Activated CD8-positive, alpha-beta memory T cell treated with anti-CD3 and anti-CD28 coated beads, Interleukin-2, amount 50 U/mL, for 48 hours (primary cell): ENCODE results near the gene KIZ.

Source experiments
- DNase-seq: peaks from one replicate; pipeline ENCODE4 v3.0.0-alpha.2; 2020

KIZ gene

GRCh38 chr20:21105429-21106170, 20.3 kb upstream of the KIZ start:
- DNase-seq: peak; percentile 59

- DNase-seq: peak; percentile 50
These were observed 19.5 kb upstream of the KIZ start, which contains the start of gene LINC00237 for GRCh38 chr20:21106171-21107017. Gene LINC00237 (minus strand): TSS chr20:21106358.

DNA sequence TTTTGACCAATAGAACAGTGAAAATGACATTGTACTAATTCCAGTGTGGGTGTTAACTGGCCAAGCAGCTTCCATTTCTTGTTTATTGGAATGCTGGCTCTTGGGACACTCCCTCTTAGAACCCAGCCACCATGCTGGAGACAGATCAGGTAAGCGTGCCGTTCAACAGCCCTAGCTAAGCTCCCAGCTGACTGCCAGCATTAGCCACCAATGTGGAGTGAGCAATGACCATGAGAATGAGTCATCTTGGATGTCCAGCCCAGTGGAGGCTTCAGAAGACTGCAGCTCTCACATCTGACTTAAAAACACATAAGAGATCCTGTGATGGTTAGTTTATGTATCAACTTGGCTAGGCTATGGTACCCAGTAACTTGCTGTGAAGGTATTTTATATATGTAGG, 16.7 kb upstream of the KIZ start:
- DNase-seq: no peak

DNA sequence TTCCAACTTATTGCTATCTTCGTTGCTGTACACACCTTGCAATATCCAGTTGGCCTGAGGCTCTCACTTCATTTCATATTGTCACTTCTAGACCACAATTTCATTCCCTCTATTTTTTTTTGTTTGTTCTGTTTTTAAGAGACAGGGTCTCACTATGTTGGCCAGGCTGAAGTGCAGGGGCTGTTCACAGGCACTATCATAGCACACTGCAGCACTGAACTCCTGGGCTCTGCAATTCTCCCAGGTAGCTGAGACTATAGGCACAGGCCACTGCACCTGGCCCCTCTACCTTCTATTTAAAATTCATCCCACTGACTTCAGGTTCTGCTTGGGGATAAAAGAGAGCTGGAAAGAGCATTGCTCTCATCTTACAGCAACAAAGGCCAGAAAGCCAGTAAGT, 15.1 kb upstream of the KIZ start:
- DNase-seq: no peak

GRCh38 chr20:21111416-21111815, 14.5 kb upstream of the KIZ start:
- DNase-seq: no peak

DNA sequence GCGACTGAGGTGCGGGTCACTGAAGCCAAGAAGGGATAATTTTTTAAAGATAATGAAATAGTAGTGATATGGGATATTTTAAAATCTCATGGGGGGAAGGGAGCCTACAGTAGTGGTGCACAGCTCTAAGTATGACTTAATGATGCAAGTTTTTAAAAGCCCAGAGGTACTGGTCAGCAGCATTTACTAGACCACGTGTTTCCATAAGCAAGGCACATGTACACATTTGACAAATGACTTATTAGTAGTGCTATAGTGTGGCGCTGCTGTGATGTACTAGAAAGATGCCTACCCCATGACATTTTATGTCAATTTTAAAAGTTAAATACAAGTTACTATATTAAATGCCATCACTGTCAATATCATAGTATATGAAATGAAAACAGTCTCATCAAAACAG, 12.2 kb upstream of the KIZ start:
- DNase-seq: no peak

DNA sequence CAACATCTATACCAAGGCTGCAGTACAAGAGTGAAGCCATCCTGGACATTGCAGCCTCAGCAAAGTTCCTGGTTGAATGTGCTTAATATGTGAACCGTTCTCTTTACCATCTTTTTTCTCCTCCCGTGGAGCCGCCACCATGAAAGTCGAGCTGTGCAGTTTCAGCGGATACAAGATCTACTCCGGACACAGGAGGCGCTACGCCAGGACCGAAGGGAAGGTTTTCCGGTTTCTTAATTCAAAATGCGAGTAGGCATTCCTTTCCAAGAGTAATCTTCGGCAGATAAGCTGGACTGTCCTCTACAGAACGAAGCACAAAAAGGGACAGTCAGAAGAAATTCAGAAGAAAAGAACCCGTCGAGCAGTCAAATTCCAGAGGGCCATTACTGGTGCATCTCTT, 11.3 kb upstream of the KIZ start:
- DNase-seq: no peak

DNA sequence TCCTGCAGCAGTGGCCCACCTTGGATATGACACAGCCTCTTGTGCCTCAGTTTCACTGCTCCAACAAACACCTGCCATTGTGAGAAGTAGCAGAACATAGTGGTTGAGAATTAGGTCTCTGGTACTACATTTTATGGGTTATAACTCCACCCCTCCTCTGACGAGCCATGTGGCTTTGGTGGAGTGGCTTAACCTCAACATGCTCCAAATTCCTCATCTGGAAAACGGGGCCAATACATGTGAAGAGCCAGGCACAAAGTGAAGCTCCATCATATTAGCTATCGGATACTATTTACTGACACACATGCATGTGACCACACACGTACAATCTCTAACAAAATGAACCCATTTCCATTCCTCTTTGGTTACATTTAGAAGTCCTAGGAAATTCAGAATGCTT, 8.4 kb upstream of the KIZ start:
- DNase-seq: no peak

DNA sequence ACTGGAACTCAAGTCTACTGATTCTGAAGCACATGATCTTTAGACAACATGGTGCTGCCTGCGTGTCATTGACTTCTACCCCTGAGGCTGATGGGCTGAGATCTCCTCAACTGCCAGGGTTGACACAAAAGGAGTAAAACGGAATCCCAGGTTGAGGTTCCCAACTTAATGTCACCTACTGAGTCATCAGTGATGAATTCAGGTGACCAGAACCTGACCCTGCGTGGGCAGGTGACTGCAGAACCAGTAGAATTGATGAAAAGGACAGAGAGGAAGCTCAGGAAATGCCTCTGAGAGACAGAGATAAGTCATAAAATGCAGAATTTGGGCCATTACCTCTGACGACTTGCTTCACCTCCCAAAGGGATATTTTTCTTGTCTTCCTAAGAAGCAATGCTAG, 7.7 kb upstream of the KIZ start:
- DNase-seq: no peak

DNA sequence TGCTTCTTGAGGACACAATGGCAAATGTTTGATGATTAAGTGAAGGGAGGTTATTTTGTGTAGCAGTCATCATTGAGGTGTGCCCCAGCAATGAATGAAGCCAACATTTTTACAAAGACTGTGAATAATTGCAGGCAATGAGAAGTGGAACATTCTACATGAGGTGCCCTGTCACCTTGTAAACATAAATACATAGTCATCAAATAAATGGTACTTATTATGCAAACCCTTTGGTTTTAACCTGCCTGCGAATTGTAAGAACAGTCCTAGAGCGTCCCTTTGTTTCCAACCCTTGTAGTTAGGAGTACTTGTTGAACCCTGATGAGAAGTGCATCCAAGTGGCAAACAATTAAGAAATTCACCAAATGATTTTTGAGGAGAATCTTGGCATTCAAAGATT, 7.1 kb upstream of the KIZ start:
- DNase-seq: no peak

GRCh38 chr20:21124190-21124589, 1.7 kb upstream of the KIZ start:
- DNase-seq: no peak

- DNase-seq: no peak
These were observed 622 bp upstream of the KIZ start for GRCh38 chr20:21125072-21125848.

GRCh38 chr20:21126581-21126870, 644 bp downstream of the KIZ start:
- DNase-seq: no peak

DNA sequence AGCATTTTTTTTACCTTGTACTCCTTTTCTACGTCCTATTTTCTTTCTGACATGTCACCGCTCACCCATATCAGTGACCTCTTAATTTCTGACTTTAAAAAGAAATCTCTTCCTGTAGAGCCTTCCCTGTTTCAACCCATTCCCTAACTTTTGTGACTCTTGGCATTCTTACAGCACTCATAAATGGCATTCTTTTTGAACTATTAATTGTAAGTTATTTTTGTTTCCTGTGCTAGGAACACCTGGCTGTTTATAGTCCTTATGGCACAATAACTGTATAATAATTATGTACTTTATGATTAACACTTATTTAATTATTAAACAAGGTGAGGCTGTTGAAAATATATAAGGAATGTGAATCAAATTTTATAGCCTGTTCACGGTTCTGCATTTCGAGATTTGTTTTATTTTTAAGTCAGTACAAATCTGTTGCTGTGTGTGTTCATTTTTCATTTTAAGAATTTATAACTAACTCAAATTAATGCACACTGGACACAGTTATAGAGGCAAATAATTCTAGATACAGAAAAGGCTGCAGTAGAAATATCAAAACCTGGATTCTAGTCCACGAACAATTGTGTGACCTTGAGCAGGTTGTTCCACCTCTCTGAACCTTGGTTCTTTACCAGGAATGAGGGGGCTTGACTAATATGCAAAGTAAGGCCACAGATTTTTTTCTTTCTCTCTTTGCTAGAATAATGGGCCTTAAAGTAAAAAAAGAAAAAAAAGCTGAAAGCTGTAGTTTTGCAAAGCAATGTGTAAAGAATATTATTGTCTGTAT, 1.5 kb downstream of the KIZ start:
- no peak for DNase-seq

GRCh38 chr20:21129861-21130260, 4.0 kb downstream of the KIZ start:
- DNase-seq: no peak

GRCh38 chr20:21133404-21133803, 7.5 kb downstream of the KIZ start:
- DNase-seq: no peak

DNA sequence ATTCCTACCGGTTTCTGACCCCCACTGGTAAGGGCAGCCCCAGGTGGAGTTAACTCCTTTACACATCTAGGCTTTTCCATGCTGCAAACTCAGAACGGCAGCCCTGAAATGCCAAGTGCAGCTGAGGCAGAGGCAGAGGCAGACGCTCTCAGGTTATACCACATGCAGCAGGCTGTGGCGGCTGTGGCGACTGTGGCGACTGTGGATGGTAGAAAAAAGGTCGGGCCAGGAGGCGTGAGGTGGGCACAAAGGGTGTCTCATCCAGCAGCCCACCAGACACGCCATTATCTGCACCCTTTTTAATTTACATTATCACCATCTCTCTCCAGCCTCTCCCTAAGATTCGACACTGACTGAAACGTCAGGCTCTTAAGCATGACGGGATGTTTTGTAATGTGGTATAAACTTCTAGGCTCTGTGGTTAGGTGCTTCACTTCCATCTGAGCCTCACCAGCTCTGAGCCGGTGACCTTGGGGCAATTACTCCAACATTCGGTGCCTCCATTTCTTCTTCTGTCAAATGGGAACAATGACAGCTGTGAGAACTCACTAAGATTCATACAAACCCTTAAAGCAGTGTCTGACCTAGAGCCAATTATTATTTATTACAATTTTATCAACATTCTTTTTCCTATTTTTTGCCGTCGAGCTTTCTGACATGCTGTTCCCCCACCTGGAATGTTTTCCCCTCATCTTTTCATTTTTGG, 8.2 kb downstream of the KIZ start:
- DNase-seq: no peak

GRCh38 chr20:21134883-21135493, 9.1 kb downstream of the KIZ start:
- DNase-seq: no peak

DNA sequence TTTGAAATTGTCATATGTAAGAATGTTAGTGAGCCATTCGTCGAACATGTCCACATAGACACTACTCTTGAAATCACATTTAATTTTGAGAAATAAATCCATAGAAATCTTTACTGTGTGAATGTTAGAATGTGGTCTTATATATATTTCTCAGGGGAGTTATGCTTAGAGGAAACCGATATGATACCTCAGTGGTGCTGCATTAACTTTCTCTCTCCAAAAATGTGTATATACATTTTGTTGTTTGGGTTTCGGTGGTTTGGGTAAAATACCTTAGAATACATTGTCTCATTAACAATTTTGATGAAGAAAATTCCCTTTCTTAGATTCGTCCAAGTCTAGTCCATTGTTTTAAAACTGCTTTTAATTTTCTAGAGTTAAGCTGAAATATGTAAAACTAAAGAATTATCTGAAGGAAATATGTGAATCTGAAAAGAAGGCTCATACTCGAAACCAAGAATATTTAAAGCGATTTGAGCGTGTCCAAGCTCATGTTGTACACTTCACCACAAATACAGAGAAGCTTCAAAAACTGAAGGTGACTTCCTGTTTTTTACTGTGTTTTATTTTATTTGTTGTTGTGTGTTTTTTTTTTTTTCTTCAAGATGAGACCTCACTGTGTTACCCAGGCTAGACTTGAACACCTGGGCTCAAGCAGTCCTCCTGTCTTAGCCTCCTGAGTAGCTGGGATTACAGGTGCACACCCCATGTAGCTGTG, 10.3 kb downstream of the KIZ start:
- no peak for DNase-seq

DNA sequence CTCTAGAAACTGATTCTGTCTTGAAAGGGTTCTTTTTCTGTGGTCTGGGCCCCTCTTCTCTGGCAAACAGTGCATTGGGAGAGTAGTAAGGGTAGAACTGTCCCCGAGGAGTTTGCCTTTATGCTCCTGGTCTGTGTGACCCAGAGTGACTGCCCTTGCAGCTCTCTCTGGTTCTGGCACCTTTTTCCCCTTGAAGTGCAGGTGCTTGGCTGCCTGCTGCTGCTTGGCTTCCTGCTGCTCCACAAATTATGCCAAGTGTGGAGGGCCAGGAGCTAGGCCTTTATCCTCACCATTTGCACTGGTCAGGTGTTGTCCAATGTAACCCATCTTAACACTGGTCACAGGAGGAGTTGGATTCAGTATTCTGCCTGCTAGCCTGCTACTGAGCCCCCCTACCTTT, 11.2 kb downstream of the KIZ start:
- DNase-seq: no peak

DNA sequence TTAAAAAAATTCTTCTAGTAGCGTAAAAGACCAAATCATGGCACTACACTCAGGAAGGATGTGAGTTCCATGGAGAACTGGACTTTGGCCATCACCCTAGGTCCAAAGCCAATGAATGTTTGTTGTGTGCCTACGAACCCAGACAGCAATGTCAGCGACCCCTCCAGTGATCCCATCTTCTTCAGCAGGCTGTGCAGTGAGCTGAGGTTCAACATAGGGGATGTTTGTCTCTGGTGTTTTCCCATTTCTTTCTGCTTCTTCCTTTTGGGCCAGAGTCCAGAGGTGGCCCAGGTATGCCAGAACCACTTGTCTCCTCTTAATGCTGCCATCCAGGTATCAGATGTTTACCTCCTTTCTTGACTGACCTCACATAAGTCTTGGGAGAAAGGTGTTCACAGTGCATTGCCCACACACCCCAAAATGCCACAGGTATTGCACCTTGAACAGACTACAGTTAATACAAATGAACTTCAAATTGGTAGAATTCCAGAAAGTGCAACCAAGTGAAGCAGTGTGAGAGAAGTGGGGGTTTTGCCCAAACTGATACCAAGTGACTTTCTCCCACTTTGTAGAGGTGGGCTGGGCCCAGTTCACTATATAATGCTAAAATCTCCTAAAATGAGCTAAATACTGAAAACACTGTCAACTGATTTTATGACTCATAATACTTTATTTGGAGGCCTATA, 14.1 kb downstream of the KIZ start:
- DNase-seq: no peak
